Measurements from ENCODE around the gene LDB3.
A peak's percentile ranks its signal among the peaks of the same experiment; 100 is the strongest.
"Not testable (repeated sequence)": the region's sequence is repeated elsewhere in the genome, so short reads cannot be mapped to it uniquely, and the experiment has no call there.

LDB3 gene

DNA sequence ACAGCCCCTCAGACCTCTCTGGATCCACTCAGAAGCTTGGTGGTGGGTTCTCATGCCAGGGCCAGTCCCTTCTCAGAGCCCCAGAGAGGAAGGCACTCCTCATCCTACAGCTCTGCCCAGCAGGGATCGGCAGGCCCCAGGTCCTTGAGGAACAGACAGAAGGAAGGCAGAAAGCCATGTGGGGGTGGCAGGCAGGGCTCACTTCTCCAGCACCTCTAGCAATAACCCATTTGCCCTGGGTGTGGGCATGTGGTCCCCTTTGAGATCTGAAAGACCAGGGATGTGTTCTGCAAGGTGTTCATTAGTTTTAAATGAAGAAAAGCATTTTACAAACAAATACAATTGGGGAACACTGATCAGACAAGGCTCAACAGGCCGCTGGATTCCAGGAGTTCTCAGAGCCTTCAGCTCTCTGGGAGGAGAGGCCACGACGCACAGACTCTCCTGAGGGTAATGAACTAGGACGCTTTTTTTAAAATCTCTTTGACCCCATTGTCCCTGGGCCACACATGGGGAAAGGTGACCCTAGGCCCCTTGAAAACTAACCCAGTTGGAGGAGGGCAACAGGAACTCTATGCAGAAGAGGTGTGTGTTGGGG lies 40.6 kb downstream of the LDB3 start:
- DNase-seq = no peak

DNA sequence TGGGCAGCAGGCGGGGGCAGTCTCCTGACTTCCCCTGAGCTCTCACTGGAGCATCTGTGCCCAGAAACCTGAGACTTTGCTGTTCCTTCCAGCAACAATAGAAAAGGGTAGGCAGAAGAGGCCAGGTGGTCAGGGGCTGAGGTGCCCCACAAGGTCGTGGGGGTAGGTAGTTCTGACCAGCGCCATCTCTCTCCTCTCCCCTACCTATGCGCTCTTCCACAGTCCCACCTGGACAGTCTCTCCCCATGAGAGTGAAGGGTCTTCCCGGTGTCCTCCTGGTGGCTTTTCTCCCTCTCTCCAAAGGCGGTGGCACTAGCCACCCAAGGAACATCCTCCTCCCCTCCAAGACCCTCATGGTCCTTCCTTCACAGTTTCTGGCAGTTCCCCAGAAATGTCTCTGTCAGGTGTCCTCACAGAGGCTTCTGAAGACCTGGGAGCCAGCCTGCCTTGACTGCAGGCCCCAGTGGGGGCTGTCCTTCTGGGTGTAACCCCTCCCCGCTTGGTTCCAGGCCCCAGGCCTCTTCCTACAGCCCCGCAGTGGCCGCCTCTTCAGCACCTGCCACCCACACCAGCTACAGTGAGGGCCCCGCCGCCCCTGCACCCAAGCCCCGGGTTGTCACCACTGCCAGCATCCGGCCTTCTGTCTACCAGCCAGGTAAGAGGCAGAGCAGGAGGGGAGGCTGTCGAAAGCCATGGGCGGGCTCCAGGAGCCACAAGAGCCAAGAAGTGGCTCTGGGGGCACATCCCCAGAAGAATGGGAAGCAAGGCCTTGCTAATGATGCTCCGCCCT lies 41.3 kb downstream of the LDB3 start:
- DNase-seq = no peak

DNA sequence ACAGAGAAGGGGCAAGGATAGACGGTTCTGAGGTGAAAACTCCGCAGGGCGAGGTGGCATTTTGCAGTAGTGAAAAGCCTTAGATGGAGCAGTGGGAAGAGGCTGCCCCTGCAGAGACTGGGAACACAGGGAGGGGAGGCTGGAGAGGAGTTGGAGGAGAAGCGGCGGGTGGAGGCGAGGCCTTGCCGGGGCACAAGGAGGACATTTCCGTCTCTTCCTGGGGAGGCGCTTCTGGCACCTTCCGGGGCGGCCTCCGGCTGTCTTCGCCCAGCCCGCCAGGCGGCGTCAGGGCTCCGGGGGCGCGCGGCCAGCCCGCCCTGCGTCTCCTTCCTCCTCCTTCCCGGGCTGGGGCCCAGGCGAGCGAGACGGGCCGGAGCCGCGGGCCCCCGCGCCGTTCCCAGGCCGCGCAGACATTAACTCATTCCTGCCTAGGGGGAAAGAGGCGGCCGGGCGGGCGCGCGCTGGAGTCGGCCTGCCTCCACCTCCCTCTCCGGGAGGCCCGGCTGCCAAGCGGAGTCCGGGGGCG lies 42.7 kb downstream of the LDB3 start:
- peak; percentile 84 for DNase-seq

DNA sequence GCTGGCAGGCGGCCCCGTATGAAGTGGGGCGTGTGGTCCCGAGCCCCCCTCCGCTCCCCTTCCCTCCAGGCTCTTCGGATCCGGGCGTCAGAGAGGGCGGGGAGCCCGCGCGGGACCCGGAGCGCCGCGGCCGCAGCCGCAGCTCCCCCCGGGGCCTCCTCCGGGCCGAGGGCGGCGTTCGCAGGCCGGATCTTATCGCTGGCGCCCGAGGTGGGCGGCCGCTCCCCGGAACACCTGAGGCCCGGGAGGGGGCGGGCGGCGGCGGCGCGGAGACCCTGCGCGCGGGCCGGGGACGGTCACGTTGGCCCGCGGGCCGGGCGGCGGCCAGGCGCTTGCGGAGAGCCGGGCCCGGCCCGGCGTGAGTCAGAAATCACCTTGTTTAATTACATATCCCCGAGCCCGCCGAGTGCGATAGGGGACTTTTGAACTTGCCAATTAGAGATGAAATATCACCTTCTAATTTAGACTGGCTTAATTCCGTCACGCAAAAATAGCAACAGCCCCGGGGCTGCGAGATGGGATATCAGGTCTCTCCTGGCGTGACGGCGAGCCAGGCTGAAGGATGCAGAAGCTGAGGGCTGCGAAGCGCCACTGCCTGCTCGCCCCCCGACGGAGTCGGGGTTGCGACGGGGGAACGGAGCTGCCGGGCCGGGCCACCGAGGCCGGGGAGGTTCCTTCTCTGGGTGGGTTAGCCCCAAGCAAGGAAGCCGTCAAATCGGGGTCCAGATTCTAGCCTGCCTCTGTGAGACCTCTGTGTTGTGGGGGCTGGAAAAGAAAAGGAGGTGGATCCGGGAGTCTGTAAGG lies 43.4 kb downstream of the LDB3 start:
- peak; percentile 61 for DNase-seq

DNA sequence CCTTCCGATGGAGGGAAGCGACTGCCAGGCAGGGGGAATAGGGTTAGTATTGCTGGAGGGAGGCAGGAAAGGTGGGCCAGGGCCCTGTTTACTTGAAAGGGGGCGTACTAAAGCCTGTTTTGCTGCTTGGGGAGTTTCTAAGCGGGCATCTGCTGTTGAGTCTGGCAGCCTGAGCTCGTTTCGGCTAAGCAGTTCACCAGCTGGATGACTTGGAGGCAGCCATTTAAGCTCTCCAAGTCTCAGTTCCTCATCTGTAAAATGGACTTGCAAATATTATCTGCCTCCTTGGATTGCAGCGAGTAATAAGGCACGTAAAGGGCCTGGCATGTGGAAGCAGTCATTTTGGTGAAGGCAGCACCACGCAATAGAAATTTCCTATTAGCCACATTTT lies 44.0 kb downstream of the LDB3 start:
- peak; percentile 63 for DNase-seq

DNA sequence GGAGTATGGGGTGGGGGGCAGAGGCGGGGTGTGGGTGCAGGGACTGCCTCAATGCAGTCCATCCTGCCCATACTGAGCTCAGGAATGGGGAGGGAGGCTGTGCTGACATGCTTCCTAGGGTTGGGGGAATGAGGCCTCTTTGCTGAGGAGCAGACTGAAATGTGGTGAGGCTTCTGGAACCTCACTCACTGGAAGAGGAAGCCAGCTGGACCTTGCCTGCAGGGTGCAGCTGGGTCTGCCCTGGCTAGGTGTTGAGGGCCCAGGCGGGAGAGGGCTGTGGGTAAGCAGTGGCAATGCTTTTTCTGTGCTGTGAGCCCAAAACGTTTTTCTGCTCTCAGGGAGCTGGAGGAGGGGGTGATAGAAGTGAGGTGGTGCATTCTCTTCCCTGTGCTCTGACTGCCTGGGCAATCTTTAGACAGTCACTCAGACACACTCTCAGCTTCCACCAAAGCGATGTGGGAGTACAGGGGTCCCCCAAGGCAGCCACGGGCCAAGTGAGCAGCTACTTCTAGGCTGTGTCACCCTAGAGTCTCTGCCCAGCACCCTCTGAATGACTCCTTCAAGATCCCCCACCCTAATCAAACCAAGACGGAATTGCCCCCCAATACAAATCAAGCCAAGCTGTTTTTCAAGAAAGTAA lies 47.0 kb downstream of the LDB3 start:
- DNase-seq = no peak

DNA sequence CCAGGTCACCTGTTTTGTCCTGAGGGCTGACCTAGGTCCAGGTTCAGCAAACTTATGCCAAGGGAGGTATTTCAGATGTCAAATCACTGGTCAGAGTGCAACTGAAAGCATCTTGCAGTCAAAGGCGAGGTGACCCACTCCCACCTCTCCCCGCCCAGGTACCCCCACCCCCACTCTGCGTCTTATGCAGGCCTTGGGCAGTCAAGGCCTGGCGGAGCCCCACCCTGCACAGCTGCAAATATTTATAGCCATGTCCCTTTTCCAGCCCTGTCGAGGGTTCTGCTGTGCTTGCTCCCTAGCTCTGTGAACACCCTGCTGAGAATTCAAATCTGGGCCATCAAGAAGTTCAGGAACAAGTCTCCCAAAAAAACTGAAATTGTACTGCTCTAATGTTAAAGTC lies 47.5 kb downstream of the LDB3 start:
- no peak for DNase-seq

DNA sequence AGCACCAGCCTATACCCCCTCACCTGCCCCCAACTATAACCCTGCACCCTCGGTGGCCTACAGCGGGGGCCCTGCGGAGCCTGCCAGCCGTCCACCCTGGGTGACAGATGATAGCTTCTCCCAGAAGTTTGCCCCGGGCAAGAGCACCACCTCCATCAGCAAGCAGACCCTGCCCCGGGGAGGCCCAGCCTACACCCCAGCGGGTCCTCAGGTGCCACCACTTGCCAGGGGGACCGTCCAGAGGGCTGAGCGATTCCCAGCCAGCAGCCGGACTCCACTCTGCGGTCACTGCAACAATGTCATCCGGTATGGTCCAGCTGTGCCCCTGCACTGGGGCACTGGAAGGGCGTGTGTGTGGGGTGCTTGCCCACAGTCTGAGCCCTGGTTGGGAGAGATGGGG lies 48.2 kb downstream of the LDB3 start:
- DNase-seq = no peak

DNA sequence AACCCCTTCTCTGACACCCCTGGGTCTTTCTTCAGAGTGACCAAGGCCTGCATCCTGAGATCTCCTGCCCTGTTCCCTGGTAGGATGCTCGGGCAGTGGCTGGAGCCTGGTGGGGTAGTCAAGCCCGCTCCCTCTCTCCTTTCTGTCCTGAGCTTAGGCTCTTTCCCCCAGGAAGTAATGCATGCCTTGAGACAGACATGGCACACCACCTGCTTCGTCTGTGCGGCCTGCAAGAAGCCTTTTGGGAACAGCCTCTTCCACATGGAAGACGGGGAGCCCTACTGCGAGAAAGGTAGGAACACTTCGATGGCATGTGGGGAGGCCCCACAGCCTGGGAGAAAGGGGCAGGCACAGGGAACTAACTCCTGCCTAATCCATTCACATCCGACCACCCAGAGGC lies 50.2 kb downstream of the LDB3 start:
- DNase-seq = no peak

DNA sequence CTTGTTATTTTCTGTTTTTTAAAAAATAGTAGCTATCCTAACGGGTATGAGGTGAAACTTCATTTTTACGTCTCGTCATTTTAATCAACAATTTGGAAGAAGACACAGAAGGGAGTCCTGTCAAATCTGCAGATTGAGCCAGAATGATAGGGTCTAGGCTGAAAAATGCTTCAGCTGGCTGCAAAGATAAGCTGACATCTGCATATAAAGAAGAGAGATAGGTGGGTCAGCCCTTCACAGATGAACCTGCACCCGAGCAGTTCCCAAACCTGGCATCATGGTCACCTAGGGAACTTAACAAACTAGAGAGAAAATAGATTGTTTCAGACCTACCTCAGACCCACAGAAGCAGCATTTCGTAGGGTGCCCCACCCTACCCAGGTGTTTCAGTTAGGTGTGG lies 52.9 kb downstream of the LDB3 start:
- no peak for DNase-seq

DNA sequence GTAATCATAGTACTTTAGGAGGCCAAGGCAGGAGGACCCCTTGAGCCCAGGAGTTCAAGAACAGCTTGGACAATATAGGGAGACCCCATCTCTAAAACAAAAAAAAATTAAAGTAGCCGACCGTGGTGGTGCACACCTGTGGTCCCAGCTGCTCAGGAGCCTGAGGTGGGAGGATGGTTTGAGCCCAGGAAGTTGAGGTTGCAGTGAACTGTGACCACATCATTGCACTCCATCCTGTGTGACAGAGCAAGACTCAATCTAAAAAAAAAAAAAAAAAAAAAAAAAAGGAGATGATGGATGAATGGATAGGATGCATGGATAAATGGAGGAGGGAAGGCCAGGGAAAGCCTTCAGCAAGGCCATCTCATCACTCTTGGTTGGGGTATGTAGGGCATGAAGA lies 54.7 kb downstream of the LDB3 start:
- no peak for DNase-seq

DNA sequence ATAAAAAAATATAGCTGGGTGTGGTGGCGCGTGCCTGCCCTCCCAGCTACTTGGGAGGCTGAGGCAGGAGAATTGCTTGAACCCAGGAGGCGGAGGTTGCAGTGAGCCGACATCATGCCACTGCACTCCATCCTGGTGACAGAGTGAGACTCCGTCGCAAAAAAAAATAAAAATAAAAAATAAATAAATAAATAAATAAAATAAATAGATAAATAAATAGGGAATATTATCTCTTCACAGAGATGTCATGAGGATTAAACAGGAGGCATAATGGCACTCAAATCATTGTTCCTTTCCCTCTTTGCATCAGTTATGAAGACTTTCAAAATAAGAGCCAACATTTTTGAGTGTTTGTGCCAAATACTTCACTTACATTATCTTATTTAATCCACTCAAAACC lies 56.1 kb downstream of the LDB3 start:
- no peak for DNase-seq

DNA sequence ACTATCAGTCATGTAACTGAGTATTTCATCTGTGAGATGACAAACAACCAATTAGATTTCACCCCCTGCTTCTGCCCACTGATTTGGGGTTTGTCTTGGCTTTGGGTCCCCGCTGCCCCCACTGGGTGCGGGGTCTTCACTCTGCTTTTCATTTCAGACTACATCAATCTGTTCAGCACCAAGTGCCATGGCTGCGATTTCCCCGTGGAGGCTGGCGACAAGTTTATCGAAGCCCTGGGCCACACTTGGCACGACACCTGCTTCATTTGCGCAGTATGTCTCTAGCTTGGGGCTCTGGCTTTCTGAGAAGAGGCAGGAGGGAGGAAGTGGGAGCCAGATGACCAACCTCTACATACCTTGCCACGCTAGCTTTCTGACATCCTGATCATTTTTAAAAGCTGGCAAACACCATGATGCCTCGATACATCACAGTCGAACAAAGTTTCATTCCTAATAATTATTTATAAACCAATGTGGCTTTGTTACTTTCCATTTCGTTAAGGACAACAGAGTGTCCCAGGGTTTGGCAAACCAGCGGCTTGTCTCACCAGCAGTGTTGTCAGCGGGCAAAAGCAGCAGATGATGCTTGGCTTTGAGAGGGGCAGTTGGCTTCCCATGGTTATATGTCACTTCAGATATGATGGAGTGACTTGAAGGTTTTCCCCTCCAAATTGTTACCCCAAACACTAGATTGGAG lies 57.8 kb downstream of the LDB3 start:
- no peak for DNase-seq

DNA sequence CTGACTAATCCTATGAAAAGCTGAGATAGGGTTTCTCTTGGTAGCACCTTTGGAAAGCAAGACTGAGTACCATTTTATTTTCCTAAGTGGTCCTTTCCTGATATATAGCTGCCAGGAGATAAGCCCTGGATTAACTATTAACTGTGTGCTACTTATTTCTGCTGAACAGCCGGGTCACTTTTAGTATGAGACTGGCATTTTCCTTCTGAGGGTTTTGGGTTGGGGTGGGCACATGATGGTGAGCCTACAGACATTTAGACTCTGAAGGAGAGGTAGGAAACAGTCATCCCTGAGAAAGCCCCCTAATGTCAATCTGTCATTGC lies 58.3 kb downstream of the LDB3 start:
- peak; percentile 30 for DNase-seq

DNA sequence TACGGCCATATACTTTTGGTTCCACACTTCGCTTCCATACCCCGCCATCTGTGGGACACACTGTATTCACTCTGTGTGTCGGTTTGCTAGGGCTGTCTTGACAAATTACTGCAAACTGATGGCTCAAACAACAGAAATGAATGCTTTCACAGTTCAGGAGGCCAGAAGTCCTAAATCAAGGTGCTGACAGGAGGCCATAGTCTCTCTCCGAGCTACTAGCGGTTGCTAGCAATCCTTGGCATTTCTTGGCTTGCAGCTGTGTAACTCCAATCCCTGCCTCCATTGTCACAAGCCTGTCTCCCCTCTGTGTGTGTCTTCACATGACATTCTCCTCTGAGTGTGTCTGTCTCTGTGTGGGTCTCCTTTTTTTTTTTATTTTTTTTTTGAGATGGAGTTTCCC lies 59.2 kb downstream of the LDB3 start:
- DNase-seq = no peak

DNA sequence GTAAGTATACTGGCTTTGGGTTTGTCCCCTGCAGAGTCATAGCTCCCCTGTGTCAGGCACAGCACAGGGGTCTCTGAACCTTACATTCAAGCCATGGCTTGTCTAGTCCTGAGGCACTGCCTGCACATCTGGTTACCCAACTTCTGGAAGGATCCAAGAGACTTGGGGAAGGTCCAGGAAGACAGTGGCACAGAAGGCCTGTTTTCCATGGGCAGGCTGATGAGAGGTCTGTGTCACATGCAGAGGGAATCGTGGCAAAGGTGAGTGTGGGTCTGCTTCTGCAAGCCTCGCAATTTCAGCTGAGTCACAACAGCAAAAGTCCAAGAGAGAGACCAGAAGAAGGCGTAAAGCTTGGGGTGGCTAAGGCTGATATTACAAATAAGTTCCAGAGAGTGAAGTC lies 59.7 kb downstream of the LDB3 start:
- no peak for DNase-seq

DNA sequence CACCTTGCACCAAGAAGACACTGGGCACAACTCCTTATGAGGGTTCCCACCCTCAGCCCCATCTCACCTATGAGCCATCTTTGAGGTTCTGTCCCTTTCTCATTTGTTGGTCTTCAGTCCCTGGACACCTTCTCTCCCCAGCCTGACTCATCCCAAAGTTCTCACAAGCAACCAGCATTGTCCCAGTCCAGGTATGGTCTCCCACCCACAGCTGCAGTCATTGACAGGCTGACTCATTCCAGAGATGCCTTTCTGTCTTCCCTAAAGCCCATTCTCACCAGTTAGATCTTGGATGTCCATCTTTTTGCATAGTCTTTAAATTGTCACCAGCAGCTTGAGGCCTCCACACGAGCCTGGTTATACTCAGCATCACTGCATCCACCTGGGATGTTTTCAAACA lies 61.4 kb downstream of the LDB3 start:
- DNase-seq = no peak

DNA sequence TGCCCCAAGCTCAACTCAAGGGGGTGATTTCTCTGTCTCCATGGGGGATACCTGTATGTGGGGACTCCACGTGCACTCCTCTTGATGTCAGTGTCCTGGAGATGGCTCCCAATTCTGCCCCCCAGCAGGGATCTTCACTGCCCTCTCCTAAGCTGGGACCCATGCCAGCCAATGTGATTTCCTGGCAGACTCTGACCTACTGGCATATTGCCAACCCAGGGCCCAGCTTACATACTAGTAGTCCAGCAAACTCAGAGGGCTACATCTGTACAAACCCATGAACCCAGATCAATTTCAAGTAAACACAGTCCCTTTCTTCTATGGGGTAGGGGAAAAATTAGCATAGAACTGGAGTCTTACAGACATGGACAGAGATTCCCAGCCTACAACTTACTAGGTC lies 61.9 kb downstream of the LDB3 start:
- no peak for DNase-seq

DNA sequence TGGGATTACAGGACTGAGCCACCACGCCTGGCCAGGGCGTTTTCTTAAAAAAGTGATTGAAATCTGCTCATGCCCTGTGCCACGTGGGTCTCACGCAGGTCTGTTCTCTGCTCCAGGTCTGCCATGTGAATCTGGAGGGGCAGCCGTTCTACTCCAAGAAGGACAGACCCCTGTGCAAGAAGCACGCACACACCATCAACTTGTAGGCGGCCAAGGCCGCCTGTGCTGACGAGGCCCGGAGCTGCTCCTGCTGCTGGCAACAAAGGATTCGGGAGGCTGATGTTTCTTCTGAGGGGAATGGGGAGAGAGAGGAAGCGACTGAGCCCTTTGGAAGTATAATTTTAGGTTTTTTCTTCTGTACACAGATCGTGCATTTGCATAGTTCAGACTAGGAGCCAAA lies 64.5 kb downstream of the LDB3 start:
- DNase-seq = no peak

DNA sequence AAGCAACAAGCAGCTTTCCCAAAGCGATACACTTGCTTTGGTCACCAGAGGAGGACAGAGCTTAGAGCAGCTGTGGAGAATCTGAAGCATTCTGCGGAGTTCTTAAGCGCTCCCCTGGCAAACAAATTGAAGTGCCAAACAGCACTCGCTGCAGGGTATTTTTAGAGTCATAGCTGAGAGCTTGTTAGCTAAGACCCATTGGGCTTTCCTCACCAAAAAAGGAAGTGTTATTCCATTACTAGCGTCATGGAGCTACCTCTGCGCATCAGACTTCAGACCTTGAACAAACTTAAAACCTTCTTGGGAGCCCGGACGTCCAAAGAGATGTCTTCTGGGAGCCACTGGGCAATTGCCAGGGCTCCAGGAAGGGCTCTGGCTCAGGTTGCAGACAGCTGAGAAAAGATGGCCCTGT lies 65.0 kb downstream of the LDB3 start:
- no peak for DNase-seq

DNA sequence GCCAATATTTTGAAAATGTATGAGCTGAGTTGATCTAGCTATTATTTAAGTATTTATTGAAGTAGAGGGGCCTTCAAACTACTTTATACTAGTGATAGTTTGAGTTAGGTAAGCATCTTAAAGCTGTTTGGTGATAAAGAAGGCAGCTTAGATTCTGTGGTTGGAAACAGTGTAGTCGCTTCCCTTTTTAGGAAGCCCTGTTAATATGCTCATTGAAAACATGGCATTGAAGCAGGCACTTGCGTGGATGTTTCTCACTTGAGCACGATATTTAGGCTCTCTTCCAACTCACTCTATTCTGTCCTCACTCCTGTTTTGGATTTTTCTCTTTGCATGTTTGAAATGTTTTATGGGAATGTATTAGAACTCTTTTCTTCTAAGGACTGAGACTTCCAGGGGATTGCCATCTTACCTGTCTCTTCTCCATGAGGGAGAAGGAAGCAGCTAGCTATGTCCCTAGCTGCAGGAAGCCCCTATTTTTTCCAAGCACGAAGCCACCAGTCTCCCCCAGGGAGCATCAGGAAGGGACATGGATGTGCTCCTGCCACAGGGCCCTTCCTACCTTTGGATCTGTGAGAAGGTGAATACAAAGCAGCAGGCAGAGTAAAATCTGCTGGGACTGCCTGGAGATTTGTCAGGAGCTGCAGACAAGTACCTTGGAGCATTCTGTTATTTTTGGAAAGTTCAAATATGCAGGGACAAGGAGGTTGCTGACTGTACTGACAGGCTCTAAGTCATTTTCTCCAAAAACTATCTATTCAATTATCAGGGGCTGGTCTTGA lies 66.1 kb downstream of the LDB3 start:
- DNase-seq = no peak

DNA sequence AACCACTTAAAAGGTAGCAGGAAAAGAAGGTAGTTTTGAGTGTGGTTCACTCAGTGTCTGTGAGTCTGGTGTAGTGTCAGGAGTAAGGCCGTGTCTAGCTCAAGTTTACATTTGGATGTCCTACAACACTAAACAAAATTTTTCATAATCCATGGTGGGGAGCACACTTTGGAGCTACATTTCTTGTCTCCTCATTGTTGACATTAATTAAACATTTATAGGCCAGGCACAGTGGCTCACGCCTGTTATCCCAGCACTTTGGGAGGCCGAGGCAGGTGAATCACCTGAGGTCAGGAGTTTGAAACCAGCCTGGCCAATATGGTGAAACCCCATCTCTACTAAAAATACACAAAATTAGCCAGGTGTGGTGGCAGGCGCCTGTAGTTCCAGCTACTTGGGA lies 67.0 kb downstream of the LDB3 start:
- not testable (repeated sequence) for DNase-seq

Measured in NCI-H82 (cell line).